Measurements from ENCODE around the gene LMF1.

The LMF1 gene

DNA sequence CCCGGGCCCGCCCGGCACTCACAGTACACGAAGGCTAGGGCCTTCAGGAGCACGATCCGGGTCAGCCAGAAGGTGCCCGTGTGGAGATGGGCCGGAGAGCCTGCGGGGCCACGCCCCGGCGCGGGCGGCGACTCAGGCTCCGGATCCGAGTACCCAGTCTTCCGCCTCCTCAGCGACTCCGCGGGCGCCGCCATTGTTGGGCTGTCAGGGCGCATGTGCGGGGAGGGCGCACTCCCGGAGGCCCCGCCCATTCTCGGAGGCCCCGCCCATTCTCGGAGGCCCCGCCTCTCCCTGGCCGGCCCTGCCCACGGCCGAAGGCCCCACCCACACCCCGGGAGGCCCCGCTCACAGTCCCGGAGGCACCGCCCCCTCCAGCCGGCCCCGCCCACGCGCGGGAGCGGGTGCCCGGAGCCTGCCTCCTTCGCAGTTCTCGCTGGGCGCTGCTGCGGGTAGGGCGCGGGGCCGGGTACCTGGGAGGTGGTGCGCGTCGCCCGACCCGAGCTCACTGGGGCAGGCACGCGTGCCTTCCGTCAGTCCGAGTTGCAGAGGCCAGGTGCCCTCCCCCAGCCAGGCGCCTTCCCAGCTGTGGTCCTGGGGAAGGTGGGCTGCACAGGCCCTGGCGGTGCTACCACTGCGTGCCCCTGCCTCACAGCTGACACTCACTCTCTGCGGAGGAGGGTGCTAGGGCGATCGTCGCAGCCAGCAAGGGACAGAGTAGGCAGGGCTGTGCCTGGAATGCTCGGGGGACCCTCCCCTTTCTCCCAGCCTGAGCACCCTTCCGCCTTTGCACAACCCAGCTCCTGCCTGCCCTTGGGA, at the start of gene LMF1:
Gene LMF1, minus strand, starts transcription at position 219 of the 816 bp plus-strand sequence. Its CDS starts 4 bp downstream, at position 215.
- peak; percentile 98 for DNase-seq (ENCODE audit: low spot score)

DNA sequence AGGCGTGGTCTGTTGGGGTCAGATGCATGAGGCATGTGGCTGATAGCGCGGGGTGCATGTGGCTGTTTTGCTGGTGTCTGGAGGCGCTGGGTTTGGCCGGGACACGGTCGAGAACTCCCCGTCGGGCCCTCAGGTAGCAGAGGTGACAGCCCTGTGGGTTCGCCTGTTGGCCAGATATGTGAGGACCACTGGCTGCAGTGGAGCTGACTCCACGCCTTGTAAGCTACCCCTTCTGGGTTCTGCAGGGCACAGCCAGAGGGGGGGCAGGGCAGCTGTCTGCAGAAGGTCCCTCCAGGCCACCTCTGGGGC, 49.3 kb upstream of the LMF1 start:
- DNase-seq (ENCODE audit: low spot score), result no peak

DNA sequence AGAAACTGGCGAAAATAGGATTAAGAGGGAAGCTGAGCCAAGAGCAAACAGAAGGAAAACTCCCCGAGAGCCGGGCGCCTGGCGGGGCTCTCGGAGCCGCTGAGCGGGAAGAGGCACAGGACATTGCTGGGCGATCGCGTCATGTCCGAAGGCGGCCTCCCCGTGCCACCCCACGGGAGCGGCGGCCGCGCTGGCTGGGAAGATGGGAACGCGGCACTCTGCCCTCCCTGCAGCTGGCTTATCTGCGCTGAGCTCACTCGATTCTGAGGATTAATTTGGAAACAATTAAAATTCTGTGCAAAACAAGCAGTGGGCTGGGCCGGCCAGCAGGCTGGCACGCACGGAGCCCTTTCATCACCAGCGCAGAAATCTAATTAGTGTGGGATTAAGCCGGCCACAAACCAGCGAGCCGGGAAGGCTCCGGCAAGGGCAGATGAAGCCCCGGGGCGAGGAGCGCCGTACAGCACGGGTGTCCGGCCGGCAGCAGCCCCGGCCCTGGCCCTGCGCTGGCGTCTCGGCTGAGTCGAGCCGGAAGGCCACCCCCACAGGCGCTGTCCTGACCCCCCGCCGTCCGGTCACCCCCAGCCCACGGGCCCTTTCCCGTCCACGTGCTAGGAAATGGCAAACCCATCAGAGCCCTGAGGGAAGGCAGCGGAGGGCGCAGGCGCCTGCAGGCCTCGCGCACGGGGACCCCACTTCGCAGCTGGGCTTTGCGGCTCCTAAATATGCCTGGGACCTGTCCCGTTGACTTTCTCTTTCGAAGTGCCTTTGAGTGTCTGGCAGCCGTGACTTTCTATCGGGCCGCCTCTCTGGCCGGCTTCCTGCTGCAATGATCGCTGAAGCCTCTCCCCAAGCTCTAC, 48.7 kb upstream of the LMF1 start:
- peak; percentile 81 for DNase-seq (ENCODE audit: low spot score)

DNA sequence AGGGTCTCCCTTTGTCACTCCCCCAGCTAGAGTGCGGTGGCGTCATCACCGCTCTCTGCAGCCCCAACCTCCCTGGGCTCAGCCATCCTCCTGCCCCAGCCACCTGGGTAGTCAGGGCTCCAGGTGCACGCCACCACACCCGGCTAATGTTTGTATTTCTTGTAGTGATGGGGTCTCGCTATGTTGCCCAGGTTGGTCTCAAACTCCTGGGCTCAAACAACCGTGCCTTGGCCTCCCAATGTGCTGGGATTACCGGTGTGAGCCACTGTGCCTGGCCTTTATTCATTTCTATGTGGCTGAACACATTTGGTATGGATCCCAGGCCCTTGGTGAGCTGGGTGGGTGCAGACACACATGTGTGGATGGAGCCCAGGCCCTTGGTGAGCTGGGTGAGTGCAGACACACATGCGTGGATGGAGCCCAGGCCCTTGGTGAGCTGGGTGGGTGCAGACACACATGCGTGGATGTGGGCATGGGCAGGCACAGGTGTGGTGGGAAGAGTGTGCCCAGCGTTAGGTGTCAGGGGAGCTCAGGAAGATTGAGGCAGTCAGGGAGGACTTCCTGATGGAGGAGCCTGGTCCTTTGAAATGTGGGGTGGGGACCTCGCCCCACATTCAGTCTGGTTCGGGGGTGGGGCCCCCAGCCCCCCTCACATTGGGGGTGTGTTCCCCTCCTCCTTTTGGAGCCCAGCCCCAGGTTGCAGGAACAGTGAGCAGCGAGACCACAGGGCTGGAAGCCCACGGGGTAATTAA, 47.8 kb upstream of the LMF1 start:
- DNase-seq (ENCODE audit: low spot score), result no peak

DNA sequence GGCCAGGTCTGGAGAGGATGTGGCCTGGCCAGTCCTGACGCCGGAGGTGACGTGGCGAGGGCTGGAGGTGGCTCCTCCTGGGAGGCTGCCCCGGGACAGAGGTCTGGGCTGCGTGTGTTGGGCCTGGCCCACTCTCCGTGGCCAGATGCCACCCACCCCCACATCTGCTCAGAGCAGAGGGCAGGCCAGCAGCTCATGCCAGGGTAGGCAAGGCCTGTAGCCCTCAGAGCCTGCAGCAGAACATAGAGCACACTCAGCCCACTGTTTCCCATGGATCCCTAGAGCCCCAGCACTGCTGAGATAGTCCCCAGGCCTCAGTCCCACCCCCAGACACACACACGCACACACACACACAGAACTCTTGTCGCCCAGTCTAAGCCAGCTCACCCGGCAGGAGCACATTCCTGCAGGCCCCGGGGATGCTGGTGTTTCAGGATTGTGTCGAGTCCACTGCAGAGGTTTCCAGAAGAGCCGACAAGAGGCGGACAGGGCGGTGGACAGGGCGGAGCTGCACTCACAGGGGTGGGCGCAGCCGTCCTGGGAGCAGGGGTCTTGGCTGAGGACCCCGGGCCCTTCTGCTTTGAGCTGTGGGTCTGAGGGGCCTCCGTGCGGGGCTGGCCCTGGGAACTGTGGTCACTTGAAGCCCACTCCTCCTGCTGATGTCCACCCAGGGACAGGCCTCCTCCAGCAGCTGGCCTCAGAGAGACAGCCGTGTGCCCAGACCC, 44.1 kb upstream of the LMF1 start:
- DNase-seq (ENCODE audit: low spot score), result peak; percentile 76

DNA sequence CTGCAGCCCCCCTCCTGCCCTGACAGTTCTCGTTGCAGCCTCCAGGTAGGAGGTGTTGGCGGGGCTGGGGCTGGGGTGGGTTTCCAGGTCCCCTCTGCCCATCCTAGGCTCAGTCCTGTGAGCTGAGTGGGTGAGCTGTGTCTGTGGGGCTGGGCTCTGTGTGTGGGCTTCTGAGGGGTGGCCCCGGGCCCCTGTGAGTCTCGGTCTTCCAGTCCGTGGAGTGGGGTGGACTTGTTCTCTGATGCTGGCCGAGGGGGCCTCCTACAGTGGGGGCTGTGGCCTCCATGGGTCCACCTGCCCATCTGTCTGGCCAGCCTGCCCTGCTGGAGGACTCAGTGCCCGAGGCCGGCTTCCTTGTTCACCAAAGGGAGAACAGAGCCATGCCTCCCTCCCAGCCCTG, 43.4 kb upstream of the LMF1 start:
- DNase-seq (ENCODE audit: low spot score), result no peak

DNA sequence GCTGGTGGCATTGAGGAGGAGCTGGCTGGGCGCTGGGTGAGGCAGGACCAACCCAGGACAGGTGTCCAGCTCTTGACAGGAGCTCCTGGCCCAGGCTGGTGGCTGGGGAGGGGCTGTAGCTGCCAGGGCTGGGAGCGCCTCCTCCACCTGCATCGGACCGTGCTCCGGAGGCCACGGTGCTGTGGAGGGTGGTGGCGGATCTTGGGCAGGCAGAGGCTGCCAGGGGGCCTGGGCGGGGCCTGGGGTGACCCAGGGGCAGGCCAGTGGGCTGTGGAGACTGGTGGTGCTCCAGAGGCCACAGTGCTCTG, 42.8 kb upstream of the LMF1 start:
- no peak for DNase-seq (ENCODE audit: low spot score)

DNA sequence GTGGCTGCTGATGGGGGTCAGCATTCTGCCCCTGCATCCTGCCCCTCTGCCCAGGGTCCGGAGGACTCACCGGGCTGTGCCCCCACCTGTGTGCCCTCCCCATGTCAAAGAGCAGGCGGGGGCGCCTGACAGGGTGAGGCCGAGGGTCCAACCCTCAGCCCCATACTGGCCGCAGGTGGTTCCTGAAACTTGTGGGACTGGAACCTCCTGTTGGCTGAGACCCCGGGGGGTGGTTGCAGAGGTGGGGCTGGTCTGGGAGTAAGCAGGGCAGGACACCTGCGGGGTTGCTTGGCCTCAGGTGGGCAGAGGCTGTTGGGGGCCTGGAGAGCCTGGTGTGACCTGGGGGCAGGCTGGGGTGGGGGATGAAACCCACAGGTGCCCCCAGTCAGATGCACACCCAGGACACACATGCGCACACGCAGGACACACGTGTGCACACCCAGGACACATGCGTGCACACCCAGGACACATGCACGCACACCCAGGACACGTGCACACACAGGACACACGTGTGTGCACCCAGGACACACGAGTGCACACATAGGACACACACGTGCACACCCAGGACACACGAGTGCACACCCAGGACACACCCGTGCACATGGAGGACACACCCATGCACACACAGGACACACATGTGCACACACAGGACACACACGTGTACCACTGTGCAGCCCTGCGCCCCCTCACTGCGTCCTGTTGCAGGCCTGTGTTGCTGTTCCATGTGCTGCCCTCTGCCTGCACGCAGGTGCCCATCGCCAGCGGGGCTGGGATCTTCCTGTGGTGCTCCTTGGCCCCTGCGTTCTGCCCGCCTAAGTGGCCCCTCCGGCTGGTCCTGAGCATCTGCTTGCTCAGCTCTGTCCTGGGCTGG, 42.2 kb upstream of the LMF1 start:
- no peak for DNase-seq (ENCODE audit: low spot score)

DNA sequence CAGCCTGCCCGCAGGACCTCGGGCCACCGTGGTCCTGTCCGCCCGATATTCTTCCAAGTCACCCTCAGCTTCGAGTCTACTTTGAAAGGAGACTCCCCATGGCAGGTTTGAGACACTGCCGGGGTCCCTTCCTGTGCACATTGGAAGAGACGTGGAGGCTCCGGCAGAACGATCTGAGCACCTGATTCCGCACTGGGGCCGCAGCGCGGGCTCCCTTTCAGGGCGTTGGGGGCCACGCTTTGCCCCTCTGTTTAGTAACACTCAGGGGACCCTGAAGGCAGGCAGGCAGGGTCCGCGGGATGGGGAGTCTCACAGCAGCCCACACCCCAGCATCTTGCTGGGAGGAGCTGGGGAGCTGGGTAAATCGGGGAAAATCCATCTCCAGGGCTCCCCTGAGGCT, 41.4 kb upstream of the LMF1 start:
- no peak for DNase-seq (ENCODE audit: low spot score)

DNA sequence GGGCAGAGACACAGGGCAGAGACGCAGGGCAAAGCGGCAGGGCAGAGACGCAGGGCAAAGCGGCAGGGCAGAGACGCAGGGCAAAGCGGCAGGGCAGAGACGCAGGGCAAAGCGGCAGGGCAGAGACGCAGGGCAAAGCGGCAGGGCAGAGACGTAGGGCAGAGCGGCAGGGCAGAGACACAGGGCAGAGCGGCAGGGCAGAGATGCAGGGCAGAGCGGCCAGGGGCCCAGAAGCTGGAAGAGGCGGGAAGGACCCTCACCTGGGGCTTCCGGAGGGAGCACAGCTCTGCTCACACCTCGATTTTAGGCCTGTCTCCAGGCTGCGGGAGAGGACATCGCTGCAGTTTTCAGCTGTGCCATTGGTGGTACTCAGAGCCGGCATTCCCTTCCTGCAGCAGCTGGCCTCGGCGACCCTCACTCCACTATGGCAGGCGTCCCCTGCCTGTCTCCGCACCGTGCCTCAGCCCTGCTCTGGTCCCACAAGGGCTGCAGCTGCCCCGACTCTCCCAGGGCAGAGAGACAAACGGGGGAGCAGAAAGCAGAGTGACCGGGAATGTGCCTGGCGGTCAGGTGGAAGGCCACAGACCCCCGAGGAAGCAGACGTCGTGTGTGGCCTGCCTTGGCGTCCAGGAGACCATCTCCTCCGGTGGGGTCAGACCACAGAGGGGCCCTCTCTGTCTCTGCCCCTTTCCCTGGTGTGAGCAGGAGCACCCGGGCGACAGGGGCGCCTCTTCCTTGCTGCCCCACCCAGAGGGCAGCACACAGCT, 40.7 kb upstream of the LMF1 start:
- no peak for DNase-seq (ENCODE audit: low spot score)

DNA sequence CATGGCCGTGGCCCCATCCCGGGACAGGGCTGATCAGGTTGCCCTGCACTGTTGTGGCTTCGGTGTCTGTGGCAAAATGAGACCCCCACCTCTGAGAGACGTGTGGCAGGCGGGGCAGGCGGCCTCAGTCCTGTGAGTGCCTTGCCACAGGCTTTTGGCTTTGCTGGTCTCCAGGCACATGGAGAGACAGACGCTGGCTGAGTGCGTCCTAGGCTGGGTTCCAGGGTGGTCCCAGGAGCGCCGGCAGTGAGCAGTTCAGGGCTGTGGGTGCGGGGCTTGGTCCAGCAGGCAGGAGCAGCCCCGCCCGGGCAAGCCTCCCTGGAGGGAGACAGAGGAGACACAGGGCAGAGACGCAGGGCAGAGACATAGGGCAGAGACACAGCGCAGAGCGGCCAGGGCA, 40.0 kb upstream of the LMF1 start:
- no peak for DNase-seq (ENCODE audit: low spot score)

DNA sequence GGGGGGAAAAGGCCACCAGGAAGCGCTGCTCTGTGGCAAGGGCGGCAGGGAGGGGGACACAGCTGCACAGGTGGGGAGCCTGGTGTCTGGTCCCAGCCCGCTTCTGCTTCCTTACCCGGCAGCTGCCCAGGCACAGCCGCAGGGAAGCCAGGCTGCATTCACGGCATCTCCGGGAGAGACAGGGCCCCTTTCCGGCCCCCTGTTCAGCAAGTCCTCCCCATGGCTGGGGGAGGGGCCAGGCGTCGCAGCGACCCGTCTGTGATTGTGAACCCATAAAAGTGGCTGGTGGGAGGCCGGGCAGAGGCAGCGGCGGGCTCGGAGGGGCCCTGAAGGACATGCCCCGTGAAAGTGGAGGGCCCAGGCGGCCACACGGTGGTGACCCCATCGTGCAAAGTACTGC, 39.5 kb upstream of the LMF1 start:
- DNase-seq (ENCODE audit: low spot score), result no peak

DNA sequence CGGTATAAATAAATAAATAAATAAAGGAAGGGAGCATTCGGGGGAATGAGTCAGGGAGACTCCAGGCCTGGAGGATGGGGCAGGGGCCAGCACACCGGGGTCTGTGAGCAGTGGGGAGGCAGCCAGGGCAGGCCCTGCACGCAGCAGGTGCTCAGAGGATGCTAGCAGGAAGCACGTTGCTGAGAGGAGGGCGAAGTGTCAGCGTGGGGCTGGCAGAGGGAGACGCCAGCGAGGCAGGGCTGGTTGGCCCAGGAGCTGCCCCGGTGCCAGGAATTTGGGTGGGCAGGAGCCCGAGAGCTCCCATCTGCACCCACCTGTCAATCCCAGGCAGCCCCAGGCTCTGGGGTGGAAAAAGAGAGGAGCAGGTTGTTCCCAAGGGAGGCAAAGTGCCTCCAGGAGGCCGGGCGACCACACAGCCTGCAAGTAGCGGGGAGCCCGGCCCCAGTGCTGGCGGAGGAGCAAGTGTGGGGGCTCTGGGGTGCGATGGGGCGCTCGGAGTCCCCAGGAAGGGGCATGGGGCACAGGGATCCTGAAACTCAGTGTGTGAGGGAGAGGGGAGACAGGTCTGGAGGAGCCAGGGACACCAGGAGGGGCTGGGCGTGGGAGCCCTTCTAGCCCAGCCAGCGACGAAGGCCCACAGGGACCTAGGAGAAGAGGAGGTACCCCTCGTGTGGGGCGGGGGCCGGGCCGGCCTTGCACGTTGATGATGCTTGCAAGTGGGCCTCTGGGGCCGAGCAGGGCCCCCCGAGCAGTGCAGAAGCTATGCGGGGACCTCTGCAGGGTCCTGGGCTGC, 38.8 kb upstream of the LMF1 start:
- no peak for DNase-seq (ENCODE audit: low spot score)

DNA sequence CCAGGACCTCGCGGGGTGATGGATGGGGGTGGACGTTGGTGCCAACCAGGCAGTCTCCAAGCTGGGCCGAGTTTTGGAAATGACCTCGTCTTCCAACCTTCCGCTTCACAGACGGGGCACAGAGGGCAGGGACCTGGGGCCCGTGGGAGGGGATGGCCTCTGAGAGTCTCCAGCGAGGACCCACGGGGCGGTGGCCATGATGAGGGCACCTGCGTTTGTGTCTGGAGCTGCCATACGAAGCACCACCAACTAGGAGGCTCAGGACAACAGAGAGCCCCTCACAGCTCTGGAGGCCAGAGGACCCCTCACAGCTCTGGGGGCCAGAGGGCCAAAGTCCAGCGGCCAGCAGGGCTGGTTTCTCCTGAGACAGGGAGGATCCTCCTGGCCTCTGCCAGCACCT, 37.3 kb upstream of the LMF1 start:
- DNase-seq (ENCODE audit: low spot score), result no peak

DNA sequence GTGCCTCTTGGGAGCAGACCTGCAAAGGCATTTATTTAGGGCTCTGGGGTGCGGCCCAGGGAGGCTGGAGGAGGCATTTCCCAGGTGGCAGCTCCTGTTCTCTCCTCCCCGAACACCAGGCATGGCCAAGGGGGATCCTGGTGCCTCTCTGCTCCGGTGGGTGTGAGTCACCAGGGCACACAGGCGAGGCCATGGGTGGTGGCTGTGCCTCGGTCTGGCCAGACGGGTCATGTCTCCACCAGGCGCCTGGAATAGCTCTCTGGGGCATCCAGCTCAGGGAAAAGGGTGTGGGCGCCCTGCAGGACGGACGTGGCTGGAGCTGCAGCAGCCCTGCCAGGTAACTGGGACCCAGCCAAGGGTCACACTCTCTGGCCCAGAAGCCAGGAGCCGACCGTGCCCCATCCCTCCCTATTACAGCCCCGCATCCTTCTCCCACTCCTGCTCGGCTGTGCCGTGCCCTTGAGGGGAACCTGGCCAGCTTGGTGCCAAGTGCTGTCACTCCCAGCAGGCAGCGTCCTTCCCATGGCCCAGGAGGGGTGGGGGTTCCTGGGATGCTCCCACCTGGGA, 36.6 kb upstream of the LMF1 start:
- no peak for DNase-seq (ENCODE audit: low spot score)

DNA sequence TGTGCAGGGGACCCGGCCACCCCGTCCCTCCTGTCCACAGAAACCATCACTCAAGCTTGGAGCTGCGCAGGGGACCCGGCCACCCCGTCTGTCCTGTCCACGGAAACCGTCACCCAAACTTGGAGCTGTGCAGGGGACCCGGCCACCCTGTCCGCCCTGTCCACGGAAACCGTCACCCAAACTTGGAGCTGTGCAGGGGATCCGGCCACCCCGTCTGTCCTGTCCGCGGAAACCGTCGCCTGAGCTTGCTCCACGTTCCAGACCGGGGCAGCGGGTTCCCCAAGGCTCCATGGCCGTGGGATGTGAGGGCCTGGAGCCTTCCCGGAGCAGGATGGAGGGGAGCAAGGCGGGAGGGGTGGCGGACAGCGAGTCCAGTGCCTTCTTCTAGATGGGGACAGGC, 36.0 kb upstream of the LMF1 start:
- DNase-seq (ENCODE audit: low spot score), result no peak

DNA sequence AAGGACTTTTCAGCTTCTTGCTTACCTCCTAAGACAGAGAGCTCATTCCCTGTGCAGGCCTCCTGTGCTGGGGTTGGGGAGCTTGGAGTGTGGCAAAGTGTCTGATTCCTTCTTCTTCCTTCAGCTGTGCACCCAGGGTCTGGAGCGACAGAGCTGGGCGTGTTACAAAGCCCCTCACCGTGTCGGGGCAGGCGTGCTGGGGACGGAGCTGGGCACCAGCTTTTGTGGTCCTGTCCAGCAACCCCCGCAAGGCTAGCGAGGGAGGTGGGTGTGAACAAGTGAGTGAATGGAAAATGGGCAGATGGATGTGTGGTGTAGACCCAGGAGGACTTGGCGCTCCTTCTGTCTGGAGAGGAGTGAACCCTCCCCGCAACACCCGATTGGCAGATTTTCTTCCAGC, 34.5 kb upstream of the LMF1 start:
- no peak for DNase-seq (ENCODE audit: low spot score)

DNA sequence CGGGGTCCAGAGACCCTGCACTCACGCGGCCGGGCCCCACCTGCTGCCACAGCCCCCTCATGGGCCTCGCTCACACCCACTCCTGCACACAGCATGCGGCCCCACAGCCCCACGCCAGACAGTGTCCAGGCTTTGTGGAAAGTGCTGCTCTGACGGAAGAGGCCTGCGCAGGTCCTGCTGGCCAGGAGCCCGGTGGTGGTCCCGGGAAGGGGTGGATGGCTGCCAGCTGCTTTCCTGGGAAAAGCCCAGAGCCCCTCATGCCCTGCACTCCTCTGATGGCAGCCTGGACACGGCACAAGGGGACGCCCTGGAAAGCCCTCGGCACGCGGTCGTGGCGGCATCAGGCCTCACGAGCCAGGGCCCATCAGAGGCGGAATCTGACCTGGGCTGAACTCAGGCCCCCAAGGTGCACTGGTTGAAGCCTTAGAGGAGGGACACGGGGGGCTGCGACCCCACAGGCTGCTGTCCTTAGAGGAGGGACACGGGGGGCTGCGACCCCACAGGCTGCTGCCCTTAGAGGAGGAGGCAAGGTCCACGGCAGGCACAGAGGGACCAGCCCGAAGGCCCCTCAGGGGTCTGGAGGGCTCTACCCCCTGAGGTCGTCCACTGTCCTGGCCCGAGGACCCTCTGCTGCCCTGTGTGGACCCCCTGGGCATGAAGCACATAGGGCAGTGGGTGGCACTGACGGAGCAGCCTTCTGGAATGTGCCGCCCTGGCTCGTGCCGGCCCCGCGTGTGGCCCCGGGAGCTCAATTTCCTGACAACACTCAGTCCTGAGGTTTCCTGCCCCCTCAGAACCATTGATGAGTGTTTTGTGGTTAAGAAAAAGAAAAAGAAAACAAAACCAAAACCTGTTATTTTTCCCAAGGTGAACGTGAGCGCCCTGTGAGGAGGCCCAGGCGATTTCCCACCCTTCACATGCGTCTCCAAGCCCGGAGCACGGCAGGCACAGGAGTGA, 32.9 kb upstream of the LMF1 start:
- DNase-seq (ENCODE audit: low spot score), result no peak
